HG03060 (cell line): ENCODE results near the gene FRMPD2.

Source experiments
- ATAC-seq: cut with Tn5 transposase; IDR thresholded peaks from one replicate; pipeline ENCODE4 v1.9.1; 2021; ENCODE audit warnings: low read depth, moderate number of reproducible peaks; ENCODE audit not compliant: unreplicated experiment

Gene FRMPD2

GRCh38 chr10:48274636-48275035, at the start of gene FRMPD2:
TSS of gene FRMPD2 (minus strand) at chr10:48274696. CDS start at chr10:48274567, 129 bp downstream.
- no peak for ATAC-seq

GRCh38 chr10:48322017-48322416, 47.5 kb upstream of the FRMPD2 start:
- ATAC-seq, result no peak

GRCh38 chr10:48317321-48317990, 43.0 kb upstream of the FRMPD2 start:
- no peak for ATAC-seq

GRCh38 chr10:48316236-48316635, 41.7 kb upstream of the FRMPD2 start:
- no peak for ATAC-seq

GRCh38 chr10:48314107-48314506, 39.6 kb upstream of the FRMPD2 start:
- ATAC-seq, result no peak

GRCh38 chr10:48309711-48310226, 35.3 kb upstream of the FRMPD2 start:
- ATAC-seq, result no peak

- no peak for ATAC-seq
Observed at GRCh38 chr10:48307711-48308018, 33.2 kb upstream of the FRMPD2 start.

GRCh38 chr10:48306870-48307710, 32.6 kb upstream of the FRMPD2 start:
- peak; percentile 17 for ATAC-seq

- peak; percentile 62 for ATAC-seq
Observed at GRCh38 chr10:48306265-48306869, 31.9 kb upstream of the FRMPD2 start, which contains the start of gene MAPK8. TSS of gene MAPK8 (plus strand) at chr10:48306677. CDS start at chr10:48401661, 94,984 bp downstream.

- ATAC-seq, result no peak
Observed at GRCh38 chr10:48305905-48306264, 31.4 kb upstream of the FRMPD2 start.

GRCh38 chr10:48302515-48303476, 28.3 kb upstream of the FRMPD2 start:
- no peak for ATAC-seq

- no peak for ATAC-seq
Observed at GRCh38 chr10:48300556-48300955, 26.1 kb upstream of the FRMPD2 start.

GRCh38 chr10:48299692-48300091, 25.2 kb upstream of the FRMPD2 start:
- no peak for ATAC-seq

GRCh38 chr10:48299066-48299465, 24.6 kb upstream of the FRMPD2 start:
- ATAC-seq, result no peak

- no peak for ATAC-seq
Observed at GRCh38 chr10:48296576-48297098, 22.1 kb upstream of the FRMPD2 start.

GRCh38 chr10:48294431-48294830, 19.9 kb upstream of the FRMPD2 start:
- ATAC-seq, result no peak

- no peak for ATAC-seq
Observed at GRCh38 chr10:48292616-48293015, 18.1 kb upstream of the FRMPD2 start.

- no peak for ATAC-seq
Observed at GRCh38 chr10:48291190-48291589, 16.7 kb upstream of the FRMPD2 start.

GRCh38 chr10:48290286-48290685, 15.8 kb upstream of the FRMPD2 start:
- ATAC-seq, result no peak
